GM18520 (cell line): ENCODE results near the gene RASD2.

Source experiments
- ATAC-seq: cut with Tn5 transposase; IDR thresholded peaks from one replicate; pipeline ENCODE4 v1.9.1; 2021; ENCODE audit not compliant: unreplicated experiment

RASD2 gene

GRCh38 chr22:35558031-35558430, 17.4 kb downstream of the RASD2 start:
- no peak for ATAC-seq

GRCh38 chr22:35558719-35559118, 18.1 kb downstream of the RASD2 start:
- no peak for ATAC-seq

DNA sequence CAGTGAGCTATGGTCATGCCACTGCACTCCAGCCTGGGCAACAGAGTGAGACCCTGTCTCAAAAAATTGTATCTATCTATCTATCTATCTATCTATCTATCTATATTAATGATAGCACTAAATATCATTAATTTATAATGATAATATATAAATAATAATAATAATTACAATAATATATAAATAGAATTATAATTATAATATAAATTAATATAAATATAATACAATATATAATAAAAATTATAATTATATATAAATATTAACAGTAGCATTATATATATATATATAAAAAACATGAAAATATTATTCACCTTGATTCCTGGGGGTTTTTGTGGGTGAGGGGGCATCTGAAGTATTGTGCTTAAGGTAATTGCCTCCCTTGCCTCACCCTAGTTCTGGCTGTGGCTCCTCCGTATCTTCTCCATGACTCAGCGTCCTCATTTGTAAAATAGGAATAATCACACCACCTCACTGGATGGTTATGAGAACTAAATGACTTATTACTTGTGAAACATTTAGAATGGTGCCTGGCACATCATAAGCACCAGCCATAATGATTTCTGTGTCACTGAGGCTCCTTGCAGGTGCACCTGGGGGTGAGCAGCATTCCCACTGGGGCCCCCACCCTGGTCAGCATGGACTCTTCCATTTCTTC, 18.8 kb downstream of the RASD2 start:
- no peak for ATAC-seq

DNA sequence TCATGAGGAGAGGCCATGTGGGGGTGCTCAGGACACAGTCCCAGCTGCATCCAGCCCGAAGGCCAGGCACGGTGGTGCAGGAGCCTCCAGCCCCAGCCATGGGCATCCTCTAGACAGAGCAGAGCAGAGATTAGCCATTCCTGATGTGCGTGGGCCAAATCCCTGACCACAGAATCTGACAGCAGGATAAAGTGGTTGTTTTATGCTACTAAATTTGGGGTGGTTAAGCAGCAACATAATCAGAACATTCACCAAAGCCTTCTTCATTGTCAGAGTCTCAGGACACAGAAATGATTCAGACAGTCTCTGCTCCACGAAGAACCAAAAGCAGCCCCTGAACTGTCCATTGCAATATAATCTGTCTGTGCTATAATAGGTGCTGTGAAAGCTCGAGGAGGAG, 19.7 kb downstream of the RASD2 start:
- ATAC-seq, result no peak

DNA sequence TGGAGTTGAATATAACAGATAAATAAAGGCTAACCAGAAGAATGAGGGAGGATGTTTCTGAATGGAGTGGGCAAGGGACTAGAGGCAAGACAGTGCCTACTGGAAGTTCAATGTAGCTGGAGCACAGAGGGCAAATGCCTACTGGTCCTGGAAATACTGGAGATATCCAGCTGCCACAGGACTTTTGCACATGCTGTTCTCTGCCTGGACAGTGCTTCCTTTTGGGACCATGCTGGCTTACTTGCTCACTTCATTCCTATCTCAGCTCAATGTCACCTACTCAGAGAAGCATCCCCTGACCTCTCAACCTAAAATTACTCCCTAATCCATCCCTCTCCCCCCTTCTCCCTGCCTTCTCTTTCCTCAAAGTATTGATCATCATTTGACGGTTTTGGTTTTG, 20.2 kb downstream of the RASD2 start:
- no peak for ATAC-seq

DNA sequence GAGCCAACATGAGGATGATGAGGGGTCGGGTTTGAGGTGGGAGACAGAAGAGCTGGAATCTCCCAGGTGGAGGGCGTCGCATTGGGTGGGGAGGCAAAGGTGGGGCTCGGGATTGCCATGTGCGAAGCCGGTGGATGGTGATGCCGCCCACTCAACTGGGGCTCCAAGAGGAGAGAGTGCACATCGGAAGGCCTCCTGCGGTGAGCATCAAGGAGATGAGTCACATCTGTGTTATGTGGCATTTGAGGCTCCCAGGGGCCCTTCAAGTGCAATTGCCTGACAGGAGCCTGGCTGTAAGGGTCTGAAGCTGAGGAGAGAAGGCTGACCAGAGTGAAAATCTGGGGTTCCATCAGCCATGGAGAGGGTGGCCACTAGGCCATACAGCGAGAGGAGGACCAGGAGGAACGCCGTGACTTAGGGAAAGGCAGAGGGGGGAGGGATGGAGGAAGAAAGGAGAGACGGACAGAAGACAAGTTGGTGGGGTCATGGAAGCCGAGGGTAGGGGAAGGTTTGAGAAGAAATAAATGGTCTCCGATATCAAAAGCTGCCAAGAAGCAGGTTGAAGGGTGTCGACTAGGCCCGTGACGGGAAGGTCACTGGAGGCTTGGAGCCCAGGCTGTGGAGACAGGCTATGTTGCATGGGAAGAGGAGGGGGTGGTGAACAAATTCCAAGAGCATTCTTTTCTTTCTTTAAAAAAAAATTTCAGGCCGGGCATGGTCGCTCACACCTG, 21.3 kb downstream of the RASD2 start:
- no peak for ATAC-seq

- ATAC-seq, result no peak
These were observed 22.6 kb downstream of the RASD2 start for GRCh38 chr22:35563211-35563610.

- ATAC-seq, result no peak
These were observed 24.6 kb downstream of the RASD2 start for GRCh38 chr22:35564975-35565867.

DNA sequence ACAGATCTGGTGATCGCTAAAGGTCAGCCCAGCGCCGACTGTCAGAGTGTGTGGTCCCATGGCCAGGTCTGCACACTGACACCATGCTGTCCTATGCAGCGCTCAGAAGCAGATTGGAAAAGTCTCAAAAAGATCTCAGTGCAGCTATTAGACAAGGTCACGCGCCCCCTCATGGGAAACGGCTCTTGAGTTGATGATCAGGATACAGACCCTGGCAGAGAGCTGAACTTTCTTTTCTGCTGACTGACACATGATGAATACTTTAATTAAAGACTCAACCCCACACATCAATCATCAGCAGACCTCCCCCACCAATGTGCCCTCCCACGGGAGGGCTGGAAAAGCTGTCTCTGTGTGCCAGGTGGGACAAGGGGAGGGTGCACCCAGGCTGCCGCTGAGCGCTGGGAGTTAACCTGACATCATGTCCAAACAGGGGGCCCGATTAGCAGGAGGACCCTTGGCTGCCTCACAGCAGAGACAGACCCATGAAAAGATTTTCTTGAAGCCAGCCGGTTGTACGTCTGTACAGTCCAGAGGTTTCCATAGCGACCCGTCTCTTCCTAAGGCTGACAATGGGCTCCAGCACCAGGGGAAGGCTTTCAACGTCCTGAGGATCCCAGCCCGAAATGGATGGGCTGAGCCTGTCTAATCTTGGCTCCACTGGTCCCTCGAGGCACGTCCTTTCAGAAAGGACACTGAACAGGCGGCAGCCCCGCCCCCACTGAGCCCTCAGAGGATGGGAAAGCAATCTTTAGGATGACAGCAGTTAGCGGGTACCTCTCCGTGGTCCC, 26.9 kb downstream of the RASD2 start:
- ATAC-seq, result no peak

DNA sequence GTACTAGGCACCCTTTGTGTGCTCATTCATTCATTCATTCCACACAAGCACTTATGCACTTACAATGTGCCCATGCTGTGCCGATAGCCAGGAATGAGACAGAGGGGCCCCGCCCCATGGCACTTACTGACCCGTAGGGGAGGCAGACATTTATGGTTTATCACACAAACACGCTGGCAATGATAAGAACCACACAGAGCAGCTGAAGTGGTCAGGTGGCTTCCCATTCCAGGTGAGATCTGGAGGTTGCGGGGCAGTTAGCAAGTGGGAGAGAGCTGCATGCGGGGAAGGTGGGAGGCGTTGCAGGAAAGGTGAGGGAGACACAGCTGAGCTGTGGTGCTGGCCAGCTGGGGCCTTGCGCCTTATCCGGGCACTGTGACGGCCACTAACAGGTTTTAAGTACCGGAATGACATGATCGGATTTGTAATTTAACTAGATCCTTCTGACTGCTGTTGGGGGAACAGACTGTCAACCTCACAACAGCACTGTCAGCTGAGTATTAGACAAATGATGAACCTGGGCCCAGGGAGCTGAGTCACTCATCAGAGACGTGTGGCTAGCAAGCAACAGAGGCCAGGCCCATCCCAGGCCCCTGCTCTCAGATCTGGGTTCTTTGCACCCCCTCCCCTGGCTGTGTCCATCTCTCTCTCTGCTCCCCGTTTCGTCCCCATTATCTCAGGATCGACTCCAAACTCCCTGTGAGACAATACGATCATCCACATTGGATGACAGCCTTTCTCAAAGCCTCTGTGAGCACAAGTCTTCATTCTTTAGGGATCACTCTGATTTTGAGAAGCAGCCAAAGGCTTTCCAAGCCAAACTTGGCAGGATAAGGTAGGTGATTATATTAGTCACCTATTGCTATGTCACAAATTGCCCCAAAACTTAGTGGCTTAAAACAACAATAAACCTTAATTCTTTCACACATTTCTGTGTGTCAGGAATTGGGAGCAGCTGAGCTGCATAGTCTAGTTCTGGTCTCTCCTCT, 28.4 kb downstream of the RASD2 start:
- ATAC-seq, result no peak

DNA sequence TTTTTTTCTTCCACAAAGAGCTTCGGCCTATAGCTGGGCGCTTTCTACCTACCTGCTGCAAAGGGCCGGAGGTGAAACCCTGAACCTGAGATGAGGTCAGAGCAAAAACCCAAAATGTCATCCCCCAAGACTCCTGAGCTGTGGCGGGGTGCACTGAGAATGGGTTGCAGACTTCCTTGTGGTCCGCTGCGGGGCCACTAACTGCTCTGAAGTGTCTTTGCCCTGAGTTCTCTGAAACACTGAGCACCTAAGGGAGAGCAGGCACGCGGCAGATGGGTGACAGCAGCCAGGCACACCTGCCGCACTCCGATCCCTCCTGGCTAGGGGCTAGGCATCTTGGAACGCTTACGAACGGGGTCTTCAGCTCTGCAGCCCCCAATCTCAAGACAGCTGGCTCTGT, 29.3 kb downstream of the RASD2 start:
- no peak for ATAC-seq

DNA sequence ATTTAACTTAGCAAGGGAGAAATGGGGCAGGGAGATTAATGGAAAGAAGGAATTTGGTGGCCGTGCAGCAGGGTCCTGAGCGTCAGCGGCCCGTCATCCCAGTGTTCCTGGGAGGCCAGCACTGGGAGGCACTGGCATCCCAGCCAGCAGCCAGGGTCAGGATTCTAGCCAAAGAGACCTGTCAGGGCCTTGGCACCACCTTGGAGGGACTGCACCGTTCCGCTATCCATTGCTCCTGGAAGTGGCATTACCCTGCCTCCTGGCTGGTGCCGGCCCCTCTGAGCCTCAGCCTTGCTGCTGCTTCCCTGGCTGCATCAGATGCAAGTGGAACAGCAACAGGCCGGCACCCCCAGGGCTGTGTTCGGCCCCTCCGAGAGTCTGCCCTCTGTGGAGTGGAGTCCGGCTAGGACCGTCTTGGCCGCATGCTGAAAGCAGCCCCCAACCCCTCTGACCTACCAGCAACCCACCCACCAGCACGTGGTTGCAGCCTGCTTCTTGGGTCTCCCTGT, 30.1 kb downstream of the RASD2 start:
- no peak for ATAC-seq

DNA sequence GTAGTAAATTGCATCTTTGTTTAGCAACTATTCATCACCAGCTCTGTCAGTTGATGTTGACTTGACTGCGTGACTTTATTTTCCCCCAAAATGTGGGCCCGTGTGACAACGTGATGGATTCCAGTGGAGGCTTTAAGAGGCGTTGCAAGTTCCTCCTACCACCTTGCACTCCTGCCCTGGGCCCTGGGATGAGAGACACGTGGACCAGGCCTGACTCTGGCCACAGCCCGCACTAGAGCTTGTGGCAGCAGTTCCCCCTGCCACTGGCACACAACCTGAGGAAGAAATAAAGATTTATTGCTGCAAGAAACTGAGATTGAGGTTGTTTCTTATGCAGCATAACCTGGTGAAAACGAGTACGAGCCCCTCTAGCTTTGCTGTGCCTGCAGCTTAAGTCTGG, 31.9 kb downstream of the RASD2 start:
- ATAC-seq, result no peak

DNA sequence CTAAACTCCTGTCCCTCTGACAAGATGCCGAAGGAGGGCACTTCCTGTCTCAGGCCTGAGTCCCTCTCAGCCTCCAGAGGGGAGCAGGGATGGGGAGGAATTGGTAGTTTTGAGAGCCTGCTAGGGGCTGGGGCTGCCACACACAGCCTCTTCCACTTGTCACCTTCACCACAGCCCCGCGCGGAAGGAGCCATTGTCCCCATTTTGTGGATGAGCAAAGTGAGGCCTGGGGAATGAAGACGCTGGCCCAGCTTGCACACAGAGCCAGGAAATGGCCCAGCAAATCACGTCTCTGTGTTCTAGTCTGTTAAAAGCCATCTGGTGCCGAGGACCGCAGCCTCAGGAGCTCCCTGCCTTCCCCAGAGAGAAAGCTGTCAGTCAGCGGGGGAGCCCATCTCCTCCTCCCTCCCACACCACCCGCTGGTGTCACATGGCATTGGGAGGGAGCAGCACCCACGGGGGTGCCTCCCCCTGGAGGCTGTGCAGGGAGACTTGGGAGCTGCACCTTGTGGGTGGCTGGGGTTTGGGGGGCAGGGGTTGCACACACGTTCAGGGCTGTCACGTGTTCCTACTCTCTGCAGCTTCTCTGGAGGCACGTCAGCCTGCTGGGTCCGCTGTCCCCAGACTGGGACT, 34.6 kb downstream of the RASD2 start:
- ATAC-seq, result no peak

DNA sequence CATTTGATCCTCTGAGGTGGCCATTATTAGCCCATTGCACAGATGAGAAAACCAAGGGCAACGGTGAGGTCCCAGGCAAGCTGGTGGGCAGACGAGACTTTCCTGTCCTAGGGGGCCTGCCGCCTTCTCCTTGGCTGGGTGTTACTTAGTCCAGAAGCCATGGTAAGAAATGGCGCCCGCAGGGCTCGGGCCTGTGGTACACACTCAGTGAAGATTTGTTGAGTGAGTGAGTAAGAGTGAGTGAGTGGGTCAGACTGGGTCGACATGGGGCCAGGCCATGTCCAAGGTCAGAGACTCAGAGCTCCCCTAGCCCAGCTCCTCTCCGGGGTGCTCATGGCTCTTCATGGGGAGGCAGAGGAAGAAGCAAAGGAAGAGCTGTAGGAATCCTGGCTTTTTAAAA, 36.0 kb downstream of the RASD2 start:
- ATAC-seq, result no peak

- ATAC-seq, result no peak
These were observed 37.4 kb downstream of the RASD2 start for GRCh38 chr22:35577799-35578659.

DNA sequence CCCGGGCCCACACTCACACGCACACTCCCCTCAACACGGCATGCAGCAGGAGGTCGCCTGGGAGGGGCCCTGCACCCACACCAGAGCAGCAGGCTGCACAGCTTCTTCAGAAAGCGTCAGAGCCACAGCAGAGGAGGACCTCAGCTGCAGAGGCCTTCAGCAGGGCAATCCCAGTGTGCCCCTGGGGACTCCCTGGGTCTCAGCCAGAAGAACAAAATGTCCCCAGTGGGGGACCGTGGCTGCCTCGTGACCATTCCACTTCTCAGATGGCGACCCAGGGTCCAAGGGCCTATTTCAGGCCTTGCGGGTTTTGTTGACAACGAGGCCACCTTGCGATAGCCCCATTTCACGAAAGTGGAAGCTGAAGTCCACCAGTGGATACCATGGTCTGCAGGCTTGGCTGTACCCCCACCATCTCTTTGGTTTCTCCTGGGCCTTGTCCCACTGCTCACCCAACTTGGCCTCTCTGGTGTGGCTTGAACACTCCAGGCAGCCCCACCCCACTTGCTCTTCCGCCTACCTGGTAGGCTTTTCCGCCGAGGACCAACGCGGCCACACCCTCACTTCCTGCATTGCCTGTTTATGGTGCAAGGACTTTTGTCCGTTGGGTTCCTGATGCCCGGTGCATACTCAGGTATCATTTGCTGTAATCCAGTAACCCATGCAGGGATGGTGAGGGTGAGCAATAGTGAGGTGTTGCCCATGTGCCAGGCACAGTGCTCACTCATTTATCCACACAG, 38.4 kb downstream of the RASD2 start:
- ATAC-seq, result no peak
